ENCODE data around the gene PPP2R1A. TPM values are rescaled to one million over a fixed set of nuclear protein-coding genes. Genes with fewer than 3 reads are reported as not detected.

PPP2R1A gene
- 194 TPM for total RNA-seq

DNA sequence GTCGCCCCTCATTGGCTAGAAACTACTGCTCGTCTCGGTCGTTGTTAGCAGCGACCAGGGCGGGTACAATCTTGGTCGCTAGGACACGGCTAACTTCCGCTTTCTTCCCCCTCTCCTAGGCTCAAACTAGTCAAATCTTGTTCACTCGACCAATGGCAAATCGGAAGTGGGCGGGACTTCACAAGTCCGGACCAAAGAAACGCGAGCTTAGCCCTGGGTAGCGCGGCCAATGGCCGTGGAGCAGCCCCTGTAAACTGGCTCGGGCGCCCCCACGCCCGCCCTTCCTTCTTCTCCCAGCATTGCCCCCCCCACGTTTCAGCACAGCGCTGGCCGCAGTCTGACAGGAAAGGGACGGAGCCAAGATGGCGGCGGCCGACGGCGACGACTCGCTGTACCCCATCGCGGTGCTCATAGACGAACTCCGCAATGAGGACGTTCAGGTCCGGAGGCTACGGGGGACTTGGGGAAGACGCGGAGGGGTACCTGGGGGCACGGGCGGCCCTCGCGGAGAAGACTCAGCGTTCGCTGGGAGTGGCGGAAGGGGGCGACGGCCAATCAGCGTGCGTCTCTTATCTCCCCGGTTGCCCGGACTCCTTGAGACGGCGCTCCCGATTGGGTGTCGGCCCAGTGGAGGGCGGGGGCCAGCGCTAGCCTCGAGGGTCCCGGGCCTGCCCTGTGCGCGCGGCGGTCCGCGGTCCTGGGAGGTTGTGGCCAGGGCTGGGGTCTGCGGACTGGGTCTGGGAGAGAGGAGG lies at the start of gene PPP2R1A:
PPP2R1A (plus strand) TSS at position 318 of the 752 bp plus-strand sequence; CDS start at position 363, 45 bp downstream.

DNA sequence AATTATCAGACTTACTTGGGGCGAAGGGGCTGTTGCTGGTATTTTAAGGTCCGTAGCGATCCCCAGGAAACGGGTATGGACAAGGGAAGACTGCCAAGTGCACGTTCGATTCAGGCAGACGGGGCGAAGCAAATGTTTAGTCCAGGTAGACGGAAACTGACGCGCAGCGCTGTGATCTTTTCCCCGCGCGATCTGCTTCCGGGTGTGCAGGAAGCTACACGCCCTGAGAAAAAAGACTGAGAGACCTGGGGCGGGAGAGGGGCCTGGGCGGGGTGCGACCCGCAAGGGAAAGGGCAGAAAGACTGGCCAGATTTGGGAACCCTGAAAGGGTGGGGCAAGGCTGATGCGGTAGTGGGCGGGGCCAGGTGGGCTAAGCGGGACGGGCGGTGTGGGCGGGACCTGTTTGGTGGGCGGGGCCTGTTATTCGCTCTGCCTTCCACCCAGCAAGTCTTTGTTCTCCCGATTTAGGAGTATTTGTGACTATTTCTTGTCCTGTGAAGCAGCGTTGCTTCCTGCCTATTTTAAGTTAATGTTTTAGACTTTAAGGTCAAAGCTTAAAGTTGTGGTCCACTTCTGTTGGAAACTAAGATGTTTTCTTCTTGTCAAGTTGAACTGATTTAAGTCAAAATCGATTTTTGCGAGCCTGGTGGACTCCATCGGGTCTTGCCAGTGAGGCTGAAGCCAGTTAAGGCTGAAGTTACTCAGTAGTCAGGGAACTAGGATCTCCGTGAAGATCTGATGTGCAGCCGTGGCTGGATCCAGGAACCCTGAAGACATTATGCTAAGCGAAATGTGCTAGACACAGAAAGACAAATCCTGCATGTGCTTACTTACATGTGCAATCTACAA lies 18.3 kb upstream of the PPP2R1A start, which contains the start of gene ZNF836:
ZNF836 (minus strand) TSS at position 301 of the 849 bp plus-strand sequence. CDS start 3,549 bp downstream, outside the sequence.

GRCh38 chr19:52269338-52270261 lies 79.7 kb downstream of the PPP2R1A start, which contains the start of gene ZNF766:
Gene ZNF766, plus strand, starts transcription at chr19:52269587. Its CDS starts 27 bp downstream, at chr19:52269614.

Small RNA genes lying within 50 kb of the gene (small RNA-seq; reads per million reads assigned to genes)
- gene MIR6801 (ENCODE audit: low replicate concordance) (not detected), gene RF00019 (ENCODE audit: low replicate concordance) (not detected), gene RPL37P23 (ENCODE audit: low replicate concordance) (0.07 reads per million)

Other genes with a start within 250 kb of the PPP2R1A start
- 12.6 TPM for gene ZNF350, start 203.2 kb upstream of the PPP2R1A start, total RNA-seq
- gene ZNF615, start 181.8 kb upstream of the PPP2R1A start, total RNA-seq, result 15.8 TPM
- gene ZNF614, start 161.7 kb upstream of the PPP2R1A start, total RNA-seq, result 14.0 TPM
- 13.5 TPM for gene ZNF432, start 141.2 kb upstream of the PPP2R1A start, total RNA-seq
- gene ZNF841, start 94.3 kb upstream of the PPP2R1A start, total RNA-seq, result 20.3 TPM
- 15.0 TPM for gene ZNF616, start 50.1 kb upstream of the PPP2R1A start, total RNA-seq
- gene ZNF836, start 18.4 kb upstream of the PPP2R1A start, total RNA-seq, result 14.9 TPM
- 12.0 TPM for gene ZNF766, start 79.5 kb downstream of the PPP2R1A start, total RNA-seq
- 8.2 TPM for gene ZNF480, start 107.1 kb downstream of the PPP2R1A start, total RNA-seq
- gene ZNF610, start 146.2 kb downstream of the PPP2R1A start, total RNA-seq, result 6.6 TPM
- 26.6 TPM for gene ZNF880, start 179.9 kb downstream of the PPP2R1A start, total RNA-seq
- gene ZNF528, start 207.8 kb downstream of the PPP2R1A start, total RNA-seq, result 38.7 TPM
- gene ZNF534, start 239.1 kb downstream of the PPP2R1A start, total RNA-seq, result 0.47 TPM